ENCODE measurements around the gene THEM5.

The THEM5 gene

GRCh38 chr1:151819976-151820623, 33.4 kb downstream of the THEM5 start:
- DNase-seq (ENCODE audit: low spot score): no peak

GRCh38 chr1:151819227-151819835, 34.2 kb downstream of the THEM5 start:
- DNase-seq (ENCODE audit: low spot score): no peak

- DNase-seq (ENCODE audit: low spot score): no peak
Observed at GRCh38 chr1:151817353-151817730, 36.2 kb downstream of the THEM5 start.

GRCh38 chr1:151816548-151817352, 36.8 kb downstream of the THEM5 start:
- DNase-seq (ENCODE audit: low spot score): no peak

- DNase-seq (ENCODE audit: low spot score): no peak
Observed at GRCh38 chr1:151815716-151816327, 37.7 kb downstream of the THEM5 start.

GRCh38 chr1:151814971-151815545, 38.5 kb downstream of the THEM5 start:
- DNase-seq (ENCODE audit: low spot score): no peak

- DNase-seq (ENCODE audit: low spot score): no peak
Observed at GRCh38 chr1:151814426-151814825, 39.1 kb downstream of the THEM5 start.

- DNase-seq (ENCODE audit: low spot score): no peak
Observed at GRCh38 chr1:151813271-151813977, 40.1 kb downstream of the THEM5 start.

- no peak for DNase-seq (ENCODE audit: low spot score)
Observed at GRCh38 chr1:151811181-151811580, 42.3 kb downstream of the THEM5 start.

GRCh38 chr1:151809985-151810556, 43.4 kb downstream of the THEM5 start:
- DNase-seq (ENCODE audit: low spot score): no peak

- DNase-seq (ENCODE audit: low spot score): no peak
Observed at GRCh38 chr1:151809290-151809984, 44.1 kb downstream of the THEM5 start.

- DNase-seq (ENCODE audit: low spot score): no peak
Observed at GRCh38 chr1:151807766-151808165, 45.7 kb downstream of the THEM5 start.

GRCh38 chr1:151807131-151807530, 46.4 kb downstream of the THEM5 start:
- DNase-seq (ENCODE audit: low spot score): no peak

GRCh38 chr1:151806170-151806569, 47.3 kb downstream of the THEM5 start:
- DNase-seq (ENCODE audit: low spot score): no peak

GRCh38 chr1:151805066-151805820, 48.3 kb downstream of the THEM5 start, which contains the start of gene LINGO4:
LINGO4 (minus strand) TSS chr1:151805419; CDS start chr1:151802704, 2,715 bp downstream.
- DNase-seq (ENCODE audit: low spot score): no peak

- DNase-seq (ENCODE audit: low spot score): no peak
Observed at GRCh38 chr1:151803915-151804314, 49.6 kb downstream of the THEM5 start.

- DNase-seq (ENCODE audit: low spot score): no peak
Observed at GRCh38 chr1:151803164-151803563, 50.3 kb downstream of the THEM5 start.

GRCh38 chr1:151802372-151802771, 51.1 kb downstream of the THEM5 start:
- no peak for DNase-seq (ENCODE audit: low spot score)

GRCh38 chr1:151801846-151802245, 51.7 kb downstream of the THEM5 start:
- no peak for DNase-seq (ENCODE audit: low spot score)

GRCh38 chr1:151801310-151801820, 52.1 kb downstream of the THEM5 start:
- DNase-seq (ENCODE audit: low spot score): no peak
